K562 (cell line): ENCODE data around the gene CTRB1. TPM values are rescaled to one million over a fixed set of nuclear protein-coding genes. Genes with fewer than 3 reads are reported as not detected.

ENCODE experiments used
- ATAC-seq: fragments of 200-7000 bp; cut with Tn5 transposase; 3 replicates; pipeline ENCODE4 v1.9.1; 2020; ENCODE audit warnings: moderate library complexity
- BruUV-seq: library from RNA; stranded (reverse); fragments of 400-500 nt; replicated peaks from 2 replicates; lab custom pipeline; 2021; lab: Mats Ljungman, UMichigan
- CTCF ChIA-PET: fragments of 300-600 bp; formaldehyde crosslinking; extraction: SDS; loops from one replicate; lab custom pipeline; 2021; ENCODE audit warnings: low intra/inter-chr PET ratio; lab: Yijun Ruan, JAX
- POLR2A ChIA-PET: fragments of 300-600, 350-650 bp; sonication (Branson Sonifier 250); formaldehyde crosslinking; extraction: SDS; loops from one replicate; lab custom pipeline; 2021; ENCODE audit warnings: antibody characterized with exemption, inconsistent platforms; lab: Yijun Ruan, JAX
- DNase-seq, 4 experiments: peaks; one replicate each; pipeline versions ENCODE4 v3.0.0 to v3.0.0-alpha.2; 2011 to 2018; ENCODE audit warnings: low spot score in 3 of 4, mixed read lengths in 3 of 4; ENCODE audit errors: extremely low read depth in 1 of 4
- FAIRE-seq: peaks from 2 replicates; lab custom pipeline; 2011; peaks lifted over from hg19 to GRCh38; lab: Jason Lieb, UNC
- H2AFZ ChIP-seq: 2 replicates; pipeline ENCODE4 v1.6.0; 2011; ENCODE audit warnings: low read depth, low read length, control low read depth, inconsistent platforms
- H3K27ac ChIP-seq: fragments of 200-600 bp; 3 replicates; pipeline ENCODE4 v1.8.0; 2011; ENCODE audit warnings: low read depth, mild to moderate bottlenecking, control low read depth, inconsistent platforms, low read length, moderate library complexity, mixed read lengths; ENCODE audit errors: extremely low read depth
- H3K27me3 ChIP-seq, 2 experiments: fragments of 300-600 bp in 1 of 2; 2 replicates in 1 of 2; 3 replicates in 1 of 2; pipeline versions ENCODE4 v1.6.0 to v1.8.0; 2011; ENCODE audit warnings: inconsistent platforms in 2 of 2, low read length in 2 of 2, mild to moderate bottlenecking in 1 of 2, mixed read lengths in 1 of 2, moderate library complexity in 1 of 2; ENCODE audit not compliant: control insufficient read depth in 2 of 2, insufficient read depth in 2 of 2
- H3K36me3 ChIP-seq: fragments of 300-600 bp; 3 replicates; pipeline ENCODE4 v1.8.0; 2011; ENCODE audit warnings: mild to moderate bottlenecking, low read length, inconsistent platforms; ENCODE audit not compliant: control insufficient read depth, insufficient read depth
- H3K4me1 ChIP-seq, 2 experiments: fragments of 200-600 bp in 1 of 2; replicated peaks in 1 of 2; 2 replicates in 1 of 2; 3 replicates in 1 of 2; pipeline versions ENCODE4 v1.5.1 to v1.8.0; 2011; ENCODE audit warnings: inconsistent platforms in 2 of 2, low read length in 2 of 2, mild to moderate bottlenecking in 1 of 2, mixed read lengths in 1 of 2, moderate library complexity in 1 of 2; ENCODE audit not compliant: control insufficient read depth in 2 of 2, insufficient read depth in 2 of 2
- H3K4me2 ChIP-seq: 2 replicates; pipeline ENCODE4 v1.6.1; 2011; ENCODE audit warnings: low read length, control low read depth, inconsistent platforms, mixed read lengths; ENCODE audit not compliant: insufficient read depth
- H3K4me3 ChIP-seq: fragments of 200-600 bp; sonication (generic), shearing (Covaris generic); 2 replicates; pipeline ENCODE4 v1.5.1; 2016; ENCODE audit warnings: control low read depth, inconsistent platforms
- H3K79me2 ChIP-seq: fragments of 200-600 bp; 3 replicates; pipeline ENCODE4 v1.8.0; 2011; ENCODE audit warnings: low read length, inconsistent platforms; ENCODE audit not compliant: control insufficient read depth, insufficient read depth
- H3K9ac ChIP-seq, 2 experiments: 2 replicates each; pipeline versions ENCODE4 v1.6.0 to v1.6.1; 2011; ENCODE audit warnings: low read depth in 2 of 2, low read length in 2 of 2, control low read depth in 1 of 2, inconsistent platforms in 1 of 2, mild to moderate bottlenecking in 1 of 2, mixed read lengths in 1 of 2; ENCODE audit not compliant: insufficient read depth in 1 of 2
- H3K9me1 ChIP-seq: one replicate; pipeline ENCODE4 v1.6.0; 2011; ENCODE audit warnings: inconsistent platforms, mild to moderate bottlenecking, low read length, moderate library complexity; ENCODE audit not compliant: control insufficient read depth, insufficient read depth
- H3K9me3 ChIP-seq: replicated peaks from 2 replicates; pipeline ENCODE4 v1.5.1; 2011; ENCODE audit warnings: low read depth, low read length, inconsistent platforms; ENCODE audit not compliant: control insufficient read depth, insufficient read depth
- H4K20me1 ChIP-seq: replicated peaks from 2 replicates; pipeline ENCODE4 v1.6.1; 2011; ENCODE audit warnings: low read length, inconsistent platforms, mixed read lengths; ENCODE audit not compliant: control insufficient read depth, insufficient read depth
- CCNT2 ChIP-seq: IDR thresholded peaks from 2 replicates; pipeline ENCODE4 v1.6.1; 2011; ENCODE audit warnings: borderline replicate concordance, low read depth, mild to moderate bottlenecking, moderate library complexity, mixed read lengths, low read length; ENCODE audit not compliant: insufficient read length; ENCODE audit errors: extremely low read depth
- CEBPG ChIP-seq, 3 experiments: fragments of 200-800 bp in 1 of 3; sonication (Bioruptor generic) in 1 of 3; sonication (generic) in 1 of 3; formaldehyde crosslinking in 1 of 3; IDR thresholded peaks in 2 of 3; conservative IDR thresholded peaks in 1 of 3; 2 replicates each; pipeline versions ENCODE4 v1.6.1 to v1.8.0; 2016 to 2022; ENCODE audit warnings: missing compliant biosample characterization in 2 of 3, missing genetic modification characterization in 2 of 3, mild to moderate bottlenecking in 1 of 3, missing genetic modification reagents in 1 of 3
- HDAC1 ChIP-seq, 2 experiments: fragments of 450-650 bp; IDR thresholded peaks; 2 replicates each; pipeline ENCODE4 v1.6.1; 2016 to 2017; ENCODE audit warnings: inconsistent platforms in 1 of 2, mild to moderate bottlenecking in 1 of 2, moderate library complexity in 1 of 2
- HIVEP1 ChIP-seq: fragments of 250-450 bp; sonication (Bioruptor Pico); IDR thresholded peaks from 2 replicates; pipeline ENCODE4 v1.4.0; 2020; ENCODE audit warnings: mild to moderate bottlenecking
- MTA3 ChIP-seq: fragments of 450-650 bp; formaldehyde crosslinking; IDR thresholded peaks from 2 replicates; pipeline ENCODE4 v1.6.1; 2017; ENCODE audit warnings: mild to moderate bottlenecking, borderline replicate concordance
- SIN3A ChIP-seq, 2 experiments: fragments of 150-350 bp in 1 of 2; IDR thresholded peaks; 2 replicates each; pipeline ENCODE4 v1.6.1; 2011 to 2016; ENCODE audit warnings: borderline replicate concordance in 2 of 2, low read depth in 2 of 2, low read length in 2 of 2, mild to moderate bottlenecking in 2 of 2, moderate library complexity in 2 of 2; ENCODE audit not compliant: control insufficient read depth in 1 of 2
- TCFL5 ChIP-seq: fragments of 250-450 bp; sonication (Bioruptor Pico); conservative IDR thresholded peaks from 2 replicates; pipeline ENCODE4 v1.6.1; 2021; ENCODE audit warnings: mild to moderate bottlenecking, moderate library complexity, matching md5 sums
- ZNF184 ChIP-seq: sonication (generic); formaldehyde crosslinking; IDR thresholded peaks from 2 replicates; pipeline ENCODE4 v1.5.0; 2020; ENCODE audit warnings: missing genetic modification reagents
- WGBS: fragments of 100-300 bp; shearing (Covaris generic); methylation state at CpG from one replicate; pipeline ENCODE4 v1.1.6; 2016; ENCODE audit warnings: low coverage, mixed read lengths; ENCODE audit not compliant: insufficient coverage; ENCODE audit errors: missing lambda C conversion rate; 5-methylcytosine and 5-hydroxymethylcytosine counted together
- in situ Hi-C: fragments of 300-500 bp; cut with MboI; formaldehyde crosslinking; loops from 4 replicates; pipeline ENCODE4 v1.15.0; 2018; ENCODE audit warnings: inconsistent platforms, mixed read lengths
- intact Hi-C: fragments of 100-400 bp; cut with micrococcal nuclease; formaldehyde crosslinking; loops from 2 replicates; pipeline ENCODE4 v1.14.2; 2022
- polyA plus RNA-seq, 8 experiments: library from polyadenylated mRNA; depleted of rRNA in 4 of 8; stranded (reverse) in 5 of 8; unstranded in 3 of 8; fragments of >200 nt; fragmentation: Nextera tagmentation in 2 of 8; fragmentation: Illumina TruSeq in 1 of 8; extraction: Ambion mirVana in 2 of 8; extraction: Trizol in 1 of 8; gene quantifications; 2 replicates each; pipeline versions ENCODE4 v1.2.1 to v1.2.3, GENCODE V29; 2011 to 2014; ENCODE audit warnings: inconsistent platforms in 1 of 8, missing spikeins in 1 of 8
- total RNA-seq, 7 experiments: library from RNA; depleted of rRNA in 6 of 7; stranded (reverse); fragments of >200 nt in 6 of 7; fragmentation: Illumina TruSeq in 2 of 7; extraction: Trizol in 2 of 7; gene quantifications; 2 replicates each; pipeline versions ENCODE4 v1.2.1 to v1.2.3, GENCODE V29; 2011 to 2021; ENCODE audit warnings: low replicate concordance in 1 of 7
- TF ChIP-seq, protein P1 (sequence below), 2 experiments: IDR thresholded peaks in 1 of 2; conservative IDR thresholded peaks in 1 of 2; 2 replicates each; pipeline ENCODE4 v1.6.1; 2016; ENCODE audit warnings: low read depth in 2 of 2, mild to moderate bottlenecking in 1 of 2, missing compliant biosample characterization in 1 of 2, missing genetic modification characterization in 1 of 2, moderate library complexity in 1 of 2

CTRB1 gene
- total and polyA plus RNA-seq, 9 of the 15 experiments (the other 6 are each of a cell fraction or from before 2014, with no cell fraction given): 2.3 TPM; not detected in 8

DNA sequence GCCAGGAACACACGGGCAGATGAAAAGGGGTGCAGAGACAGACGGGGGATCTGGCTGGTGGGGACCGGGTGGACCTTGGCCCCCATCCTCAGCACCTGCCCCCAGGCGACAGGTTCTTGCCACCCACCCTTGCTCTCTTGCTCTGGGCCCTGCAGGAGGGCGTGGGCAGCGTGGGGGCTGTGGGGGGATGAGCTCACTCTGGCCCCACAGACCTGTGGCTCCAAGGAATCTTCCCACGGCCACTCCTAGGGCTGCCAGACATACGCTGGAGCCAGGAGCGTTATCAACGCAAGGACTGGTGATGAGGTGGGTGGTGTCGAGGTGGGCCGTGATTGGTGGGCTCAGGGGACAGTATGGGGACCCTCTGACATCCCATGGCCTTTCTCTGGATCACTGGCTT is 6.3 kb downstream of the CTRB1 start:
- no TSS peak for BruUV-seq
- Histone ChIP-seq H4K20me1 (0 out of 2 replicates have a peak, but pooled peaks cover 10% of the 10 kb centered on the region), H3K27me3 (peaks cover 8 to 13% of the 10 kb centered on the region in 2 experiments; a peak in 3 of 5 replicates), H3K9ac (no peak overlapping the region), H3K4me2 (no peak overlapping the region), H3K4me1 (peaks cover 0 to 22% of the 10 kb centered on the region in 2 experiments; a peak in 1 of 5 replicates), H3K4me3 (no peak overlapping the region), H3K27ac (no peak overlapping the region), H3K79me2 (no peaks in the 10 kb centered on the region), H2AFZ (no peak overlapping the region), H3K9me1 (no peaks in the 10 kb centered on the region), H3K36me3 (0 out of 3 replicates have a peak, but pooled peaks cover 4% of the 10 kb centered on the region), H3K9me3 (no peaks in the 10 kb centered on the region)
- ChIA-PET POLR2A (interaction anchor here (0.6 kb wide), 1 partner anchor 25 kb away, joined by 3 read pairs; no protein-coding TSS in a partner anchor), CTCF (no interaction called here)
- ATAC-seq (0 out of 3 replicates have a peak, but pooled peaks have one; percentile 5), FAIRE-seq (no peak), DNase-seq (no peak)
- WGBS: 16% methylated on average over 12 of the region's 12 CpGs
- no peak for TF ChIP-seq CCNT2
- no peak for TF ChIP-seq HDAC1 (IDR thresholded peaks at IDR 0.05)
- no peak for TF ChIP-seq TCFL5 (CRISPR knock-in tag)
- TF ChIP-seq, protein P1, sequence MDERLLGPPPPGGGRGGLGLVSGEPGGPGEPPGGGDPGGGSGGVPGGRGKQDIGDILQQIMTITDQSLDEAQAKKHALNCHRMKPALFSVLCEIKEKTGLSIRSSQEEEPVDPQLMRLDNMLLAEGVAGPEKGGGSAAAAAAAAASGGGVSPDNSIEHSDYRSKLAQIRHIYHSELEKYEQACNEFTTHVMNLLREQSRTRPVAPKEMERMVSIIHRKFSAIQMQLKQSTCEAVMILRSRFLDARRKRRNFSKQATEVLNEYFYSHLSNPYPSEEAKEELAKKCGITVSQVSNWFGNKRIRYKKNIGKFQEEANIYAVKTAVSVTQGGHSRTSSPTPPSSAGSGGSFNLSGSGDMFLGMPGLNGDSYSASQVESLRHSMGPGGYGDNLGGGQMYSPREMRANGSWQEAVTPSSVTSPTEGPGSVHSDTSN (CRISPR knock-in tag; IDR thresholded peaks at IDR 0.05; ENCODE audit: low read depth): no peak
- TF ChIP-seq, protein P1 (tag; conservative IDR thresholded peaks at IDR 0.05; ENCODE audit: low read depth): no peak
- TF ChIP-seq CEBPG (CRISPR knock-in tag; IDR thresholded peaks at IDR 0.05): no peak
- no peak for TF ChIP-seq CEBPG (tag; conservative IDR thresholded peaks at IDR 0.05 in 1 of 2, IDR thresholded peaks at IDR 0.05 in 1 of 2)
- no peak for TF ChIP-seq ZNF184 (CRISPR knock-in tag)
- TF ChIP-seq HIVEP1 (CRISPR knock-in tag): no peak
- TF ChIP-seq MTA3: no peak
- no peak for TF ChIP-seq SIN3A (IDR thresholded peaks at IDR 0.05; ENCODE audit: borderline replicate concordance in 2 of 2, control insufficient read depth in 1 of 2, low read depth in 2 of 2, low read length in 2 of 2)
- in situ Hi-C loops (no loop called here), intact Hi-C loops (loop anchor here (2.0 kb wide), 1 partner anchor 18 kb away; the partner anchor contains the start of gene CTRB2)
